ENCODE measurements around the gene LIMCH1.

The LIMCH1 gene

DNA sequence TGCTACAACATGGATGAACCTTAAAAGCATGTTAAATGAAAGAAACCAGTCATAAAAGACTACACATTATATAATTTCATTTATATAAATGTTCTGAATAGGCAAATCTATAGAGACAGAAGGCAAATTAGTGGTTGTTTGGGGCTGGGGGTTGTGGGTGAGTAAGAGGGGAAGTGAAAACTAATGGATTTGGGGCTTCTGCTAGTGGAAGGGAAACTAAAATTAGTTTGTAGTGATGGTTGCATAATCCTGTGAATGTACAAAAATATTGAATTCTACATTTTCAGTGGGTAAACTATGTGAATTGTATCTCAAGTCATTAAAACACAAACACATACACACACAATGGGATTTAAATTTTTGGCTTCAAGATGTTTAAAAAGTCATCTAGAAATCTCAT, 25.4 kb upstream of the LIMCH1 start:
- Histone ChIP-seq H3K79me2 (ENCODE audit: control insufficient read depth, insufficient read depth, low read length) (no peaks in the 10 kb centered on the region), H3K56ac (ENCODE audit: low read length) (no peak overlapping the region), H3K4ac (ENCODE audit: low read depth, low read length) (no peak overlapping the region), H2BK120ac (ENCODE audit: low read depth, low read length) (no peak overlapping the region), H3K9ac (ENCODE audit: low read length) (no peak overlapping the region), H4K5ac (ENCODE audit: low read length) (no peak overlapping the region), H2BK5ac (ENCODE audit: low read length) (no peak overlapping the region), H2BK15ac (replicated peaks; ENCODE audit: low read depth) (no peak overlapping the region), H3K27ac (ENCODE audit: low read depth, low read length) (no peak overlapping the region), H3K23ac (ENCODE audit: low read length) (no peak overlapping the region), H3K4me2 (ENCODE audit: low read length) (no peak overlapping the region), H3K36me3 (ENCODE audit: control insufficient read depth, insufficient read depth, low read length) (no peaks in the 10 kb centered on the region), H3K79me1 (ENCODE audit: low read length) (no peaks in the 10 kb centered on the region), H3K18ac (ENCODE audit: low read length) (no peak overlapping the region), H4K8ac (ENCODE audit: low read depth, low read length) (no peak overlapping the region), H2AK5ac (ENCODE audit: low read length) (no peak overlapping the region), H3K4me1 (ENCODE audit: control insufficient read depth, low read depth, low read length) (no peaks in the 10 kb centered on the region), H3K27me3 (ENCODE audit: insufficient read depth, low read length, poor library complexity) (no peaks in the 10 kb centered on the region), H3K4me3 (ENCODE audit: low read length) (no peak overlapping the region)
- no peak for DNase-seq

DNA sequence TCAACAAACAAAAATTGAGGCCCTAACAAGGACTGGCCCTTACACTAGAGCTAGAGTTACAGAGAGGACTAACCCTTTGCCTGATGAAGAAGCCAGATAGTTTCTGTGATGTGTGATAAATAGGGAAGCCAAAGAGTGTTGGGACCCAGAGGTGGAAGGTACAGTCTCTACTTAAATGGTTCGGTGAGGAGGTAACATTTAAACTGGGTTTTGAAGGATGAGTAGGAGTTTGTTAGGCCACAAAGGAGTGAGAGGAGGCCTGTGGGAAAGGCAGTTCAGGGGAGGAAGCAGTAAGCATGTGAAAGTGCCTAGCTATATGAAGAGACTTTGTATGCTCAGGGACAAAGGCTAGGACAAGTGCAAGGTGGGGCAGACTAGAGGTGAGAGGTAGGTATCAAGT, 23.8 kb upstream of the LIMCH1 start:
- Histone ChIP-seq H2BK15ac (replicated peaks; ENCODE audit: low read depth) (no peak overlapping the region), H3K23ac (ENCODE audit: low read length) (no peak overlapping the region), H3K79me1 (ENCODE audit: low read length) (no peaks in the 10 kb centered on the region), H3K4ac (ENCODE audit: low read depth, low read length) (no peak overlapping the region), H3K27ac (ENCODE audit: low read depth, low read length) (no peak overlapping the region), H3K9ac (ENCODE audit: low read length) (no peak overlapping the region), H3K56ac (ENCODE audit: low read length) (no peak overlapping the region), H3K36me3 (ENCODE audit: control insufficient read depth, insufficient read depth, low read length) (no peaks in the 10 kb centered on the region), H2BK120ac (ENCODE audit: low read depth, low read length) (no peak overlapping the region), H3K4me1 (ENCODE audit: control insufficient read depth, low read depth, low read length) (no peaks in the 10 kb centered on the region), H2BK5ac (ENCODE audit: low read length) (no peak overlapping the region), H3K4me2 (ENCODE audit: low read length) (no peak overlapping the region), H3K79me2 (ENCODE audit: control insufficient read depth, insufficient read depth, low read length) (no peaks in the 10 kb centered on the region), H4K8ac (ENCODE audit: low read depth, low read length) (no peak overlapping the region), H2AK5ac (ENCODE audit: low read length) (no peak overlapping the region), H3K18ac (ENCODE audit: low read length) (no peak overlapping the region), H3K4me3 (ENCODE audit: low read length) (no peak overlapping the region), H3K27me3 (ENCODE audit: insufficient read depth, low read length, poor library complexity) (no peaks in the 10 kb centered on the region), H4K5ac (ENCODE audit: low read length) (no peak overlapping the region)
- no CpG with 5 or more reads among the region's 1 CpG for WGBS (ENCODE audit: extremely low coverage, insufficient coverage, low lambda C conversion rate)
- DNase-seq, result no peak

DNA sequence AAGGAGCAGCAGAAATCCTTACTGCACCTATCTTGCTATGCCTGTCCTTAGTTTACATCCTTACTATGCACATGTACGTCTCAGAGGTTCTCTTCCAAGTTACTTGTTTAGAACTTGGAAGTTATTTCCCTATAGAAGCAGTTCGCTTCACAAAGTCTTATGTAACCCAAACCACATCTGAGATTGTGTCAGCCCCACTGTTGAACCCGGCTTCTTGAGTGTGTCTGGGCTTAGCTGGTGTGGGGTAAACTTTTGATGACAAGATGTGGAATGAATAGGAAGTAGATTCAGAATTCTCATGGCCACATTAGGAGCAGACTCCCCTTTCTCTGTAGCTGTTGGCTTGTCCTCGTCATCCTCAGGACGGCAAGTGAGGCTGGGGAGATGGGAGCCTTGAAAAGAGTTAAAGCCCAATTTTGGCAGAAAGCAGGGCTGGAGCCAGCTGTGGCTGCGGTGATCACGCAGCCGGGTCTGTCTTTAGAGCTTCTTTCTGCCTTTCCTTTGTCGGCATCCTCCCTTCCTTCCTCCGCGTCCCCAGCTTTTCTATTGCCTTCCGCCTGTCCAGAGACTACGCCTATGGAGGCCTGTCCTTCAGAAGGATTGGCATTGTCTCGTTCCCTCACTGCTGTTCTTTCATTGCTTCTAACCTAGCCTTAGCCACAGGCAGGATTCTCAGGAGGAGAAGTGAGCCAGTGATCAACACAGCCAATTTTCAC, 23.0 kb upstream of the LIMCH1 start:
- Histone ChIP-seq H2BK15ac (replicated peaks; ENCODE audit: low read depth) (no peak overlapping the region), H3K23ac (ENCODE audit: low read length) (no peak overlapping the region), H3K27ac (ENCODE audit: low read depth, low read length) (no peak overlapping the region), H3K4me1 (ENCODE audit: control insufficient read depth, low read depth, low read length) (no peaks in the 10 kb centered on the region), H3K18ac (ENCODE audit: low read length) (no peak overlapping the region), H4K8ac (ENCODE audit: low read depth, low read length) (no peak overlapping the region), H3K27me3 (ENCODE audit: insufficient read depth, low read length, poor library complexity) (no peaks in the 10 kb centered on the region), H2BK120ac (ENCODE audit: low read depth, low read length) (no peak overlapping the region), H3K56ac (ENCODE audit: low read length) (no peak overlapping the region), H3K79me2 (ENCODE audit: control insufficient read depth, insufficient read depth, low read length) (no peaks in the 10 kb centered on the region), H3K4me2 (ENCODE audit: low read length) (no peak overlapping the region), H3K9ac (ENCODE audit: low read length) (no peak overlapping the region), H3K4me3 (ENCODE audit: low read length) (no peak overlapping the region), H2BK5ac (ENCODE audit: low read length) (no peak overlapping the region), H4K5ac (ENCODE audit: low read length) (no peak overlapping the region), H3K36me3 (ENCODE audit: control insufficient read depth, insufficient read depth, low read length) (no peaks in the 10 kb centered on the region), H3K79me1 (ENCODE audit: low read length) (no peaks in the 10 kb centered on the region), H3K4ac (ENCODE audit: low read depth, low read length) (no peak overlapping the region), H2AK5ac (ENCODE audit: low read length) (no peak overlapping the region)
- DNase-seq, result no peak
- no CpG with 5 or more reads among the region's 14 CpGs for WGBS (ENCODE audit: extremely low coverage, insufficient coverage, low lambda C conversion rate)

DNA sequence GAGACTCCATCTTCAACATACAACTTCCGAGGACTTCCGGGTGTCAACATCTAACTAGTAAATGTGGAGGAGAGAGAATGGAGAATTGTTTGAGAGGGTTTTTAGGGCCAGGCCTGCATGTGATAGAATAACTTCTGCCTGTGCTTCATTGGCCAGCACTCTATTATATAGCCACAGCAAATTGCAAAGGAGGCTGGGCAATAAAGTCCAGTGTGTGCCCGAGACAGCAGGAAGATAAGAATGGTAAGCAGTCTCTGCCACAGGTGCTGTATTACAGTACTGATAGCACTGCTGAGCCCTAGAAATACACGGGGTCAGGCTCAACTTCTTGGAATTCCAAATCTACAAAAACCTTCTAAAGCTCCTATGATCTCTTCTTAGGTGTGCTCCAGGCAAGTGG, 20.8 kb upstream of the LIMCH1 start:
- Histone ChIP-seq H2AK5ac (ENCODE audit: low read length) (no peak overlapping the region), H2BK120ac (ENCODE audit: low read depth, low read length) (no peak overlapping the region), H4K8ac (ENCODE audit: low read depth, low read length) (no peak overlapping the region), H3K56ac (ENCODE audit: low read length) (no peak overlapping the region), H3K9ac (ENCODE audit: low read length) (no peak overlapping the region), H2BK15ac (replicated peaks; ENCODE audit: low read depth) (no peak overlapping the region), H3K4me3 (ENCODE audit: low read length) (no peak overlapping the region), H3K23ac (ENCODE audit: low read length) (no peak overlapping the region), H3K4ac (ENCODE audit: low read depth, low read length) (no peak overlapping the region), H3K27me3 (ENCODE audit: insufficient read depth, low read length, poor library complexity) (no peaks in the 10 kb centered on the region), H2BK5ac (ENCODE audit: low read length) (no peak overlapping the region), H3K18ac (ENCODE audit: low read length) (no peak overlapping the region), H3K79me2 (ENCODE audit: control insufficient read depth, insufficient read depth, low read length) (no peaks in the 10 kb centered on the region), H3K36me3 (ENCODE audit: control insufficient read depth, insufficient read depth, low read length) (no peaks in the 10 kb centered on the region), H4K5ac (ENCODE audit: low read length) (no peak overlapping the region), H3K4me2 (ENCODE audit: low read length) (no peak overlapping the region), H3K4me1 (ENCODE audit: control insufficient read depth, low read depth, low read length) (no peaks in the 10 kb centered on the region), H3K27ac (ENCODE audit: low read depth, low read length) (peak overlapping the region; percentile 23), H3K79me1 (ENCODE audit: low read length) (no peaks in the 10 kb centered on the region)
- DNase-seq, result no peak
- no CpG with 5 or more reads among the region's 4 CpGs for WGBS (ENCODE audit: extremely low coverage, insufficient coverage, low lambda C conversion rate)

DNA sequence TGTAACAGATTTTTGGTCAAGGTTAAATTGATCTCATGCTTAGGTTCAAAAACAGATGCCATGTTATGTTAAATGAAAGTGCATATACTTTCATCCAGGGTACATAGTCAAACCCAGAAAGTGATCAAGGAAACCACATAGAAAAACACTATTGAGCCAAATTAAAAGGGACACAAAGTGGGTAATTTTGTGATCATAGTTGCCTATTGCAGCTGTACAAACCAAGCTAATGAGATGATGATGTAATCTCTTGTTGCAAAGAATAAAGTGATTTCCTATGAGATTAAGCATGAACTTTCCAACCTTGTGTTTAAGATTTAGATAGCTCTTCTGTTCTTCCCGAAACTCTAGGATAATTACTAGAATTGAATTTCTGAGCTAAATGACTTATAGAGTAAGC, 20.2 kb upstream of the LIMCH1 start:
- Histone ChIP-seq H3K4me1 (ENCODE audit: control insufficient read depth, low read depth, low read length) (no peaks in the 10 kb centered on the region), H4K5ac (ENCODE audit: low read length) (no peak overlapping the region), H4K8ac (ENCODE audit: low read depth, low read length) (no peak overlapping the region), H3K9ac (ENCODE audit: low read length) (no peak overlapping the region), H2BK5ac (ENCODE audit: low read length) (no peak overlapping the region), H3K18ac (ENCODE audit: low read length) (no peak overlapping the region), H2BK120ac (ENCODE audit: low read depth, low read length) (no peak overlapping the region), H3K23ac (ENCODE audit: low read length) (no peak overlapping the region), H3K36me3 (ENCODE audit: control insufficient read depth, insufficient read depth, low read length) (no peaks in the 10 kb centered on the region), H2AK5ac (ENCODE audit: low read length) (no peak overlapping the region), H3K79me2 (ENCODE audit: control insufficient read depth, insufficient read depth, low read length) (no peaks in the 10 kb centered on the region), H2BK15ac (replicated peaks; ENCODE audit: low read depth) (no peak overlapping the region), H3K4ac (ENCODE audit: low read depth, low read length) (no peak overlapping the region), H3K4me2 (ENCODE audit: low read length) (no peak overlapping the region), H3K4me3 (ENCODE audit: low read length) (no peak overlapping the region), H3K79me1 (ENCODE audit: low read length) (no peaks in the 10 kb centered on the region), H3K27me3 (ENCODE audit: insufficient read depth, low read length, poor library complexity) (no peaks in the 10 kb centered on the region), H3K27ac (ENCODE audit: low read depth, low read length) (no peak overlapping the region), H3K56ac (ENCODE audit: low read length) (no peak overlapping the region)
- no peak for DNase-seq
- no CpG with 5 or more reads among the region's 1 CpG for WGBS (ENCODE audit: extremely low coverage, insufficient coverage, low lambda C conversion rate)

DNA sequence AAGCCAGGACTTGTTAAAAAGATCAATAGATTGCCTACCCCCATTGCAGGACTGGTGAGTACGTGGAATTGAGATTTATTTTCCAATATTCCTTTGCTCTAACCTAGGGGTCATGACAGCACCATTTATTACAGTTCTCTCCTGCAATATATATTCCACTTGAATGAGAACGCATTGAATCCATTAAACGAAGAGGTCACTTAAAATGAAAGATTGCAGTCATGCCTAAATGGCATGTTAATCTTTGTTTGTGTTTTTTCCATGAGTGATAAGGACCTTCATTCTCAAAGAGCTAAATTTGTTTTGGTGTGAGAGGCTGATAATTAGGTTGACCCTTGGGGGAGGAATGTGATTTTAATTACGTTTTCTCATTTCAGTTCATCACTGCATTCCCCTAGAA, 13.5 kb upstream of the LIMCH1 start:
- H3K27ac ChIP-seq (ENCODE audit: low read depth, low read length), result no peak overlapping the region
- no peak overlapping the region for H3K4me2 ChIP-seq (ENCODE audit: low read length)
- H3K56ac ChIP-seq (ENCODE audit: low read length), result no peak overlapping the region
- H2AK5ac ChIP-seq (ENCODE audit: low read length), result no peak overlapping the region
- H3K79me2 ChIP-seq (ENCODE audit: control insufficient read depth, insufficient read depth, low read length), result no peaks in the 10 kb centered on the region
- H3K23ac ChIP-seq (ENCODE audit: low read length), result no peak overlapping the region
- no peaks in the 10 kb centered on the region for H3K79me1 ChIP-seq (ENCODE audit: low read length)
- H3K4ac ChIP-seq (ENCODE audit: low read depth, low read length), result no peak overlapping the region
- no peak overlapping the region for H2BK5ac ChIP-seq (ENCODE audit: low read length)
- no peak overlapping the region for H4K8ac ChIP-seq (ENCODE audit: low read depth, low read length)
- DNase-seq, result peak; percentile 60
- H2BK120ac ChIP-seq (ENCODE audit: low read depth, low read length), result no peak overlapping the region
- H3K4me3 ChIP-seq (ENCODE audit: low read length), result no peak overlapping the region
- peaks cover 3% of the 10 kb centered on the region for H3K4me1 ChIP-seq (ENCODE audit: control insufficient read depth, low read depth, low read length)
- H3K9ac ChIP-seq (ENCODE audit: low read length), result no peak overlapping the region
- no peaks in the 10 kb centered on the region for H3K27me3 ChIP-seq (ENCODE audit: insufficient read depth, low read length, poor library complexity)
- H4K5ac ChIP-seq (ENCODE audit: low read length), result no peak overlapping the region
- H2BK15ac ChIP-seq (replicated peaks; ENCODE audit: low read depth), result peak overlapping the region; percentile 80
- H3K18ac ChIP-seq (ENCODE audit: low read length), result no peak overlapping the region
- no CpG with 5 or more reads among the region's 4 CpGs for WGBS (ENCODE audit: extremely low coverage, insufficient coverage, low lambda C conversion rate)
- H3K36me3 ChIP-seq (ENCODE audit: control insufficient read depth, insufficient read depth, low read length), result no peaks in the 10 kb centered on the region

Measured in mesendoderm (in vitro differentiated cells).